Activated CD4-positive, alpha-beta T cell treated with anti-CD3 and anti-CD28 coated beads, Interleukin-2, amount 50 U/mL, for 48 hours (primary cell): ENCODE data around the gene LARP7.
"Not testable (repeated sequence)": the region's sequence is repeated elsewhere in the genome, so short reads cannot be mapped to it uniquely, and the experiment has no call there.

Experiments
- DNase-seq, 2 experiments: peaks; one replicate each; pipeline ENCODE4 v3.0.0-alpha.2; 2020

The LARP7 gene

GRCh38 chr4:112636688-112637551, at the start of gene LARP7, which contains the start of gene ZGRF1:
TSS of gene LARP7 (plus strand) at chr4:112637143. CDS start at chr4:112644670, 7,527 bp downstream.
TSS of gene ZGRF1 (minus strand) at chr4:112636909. CDS start at chr4:112633176, 3,733 bp downstream.
- DNase-seq = peak; percentile 95 to 97

DNA sequence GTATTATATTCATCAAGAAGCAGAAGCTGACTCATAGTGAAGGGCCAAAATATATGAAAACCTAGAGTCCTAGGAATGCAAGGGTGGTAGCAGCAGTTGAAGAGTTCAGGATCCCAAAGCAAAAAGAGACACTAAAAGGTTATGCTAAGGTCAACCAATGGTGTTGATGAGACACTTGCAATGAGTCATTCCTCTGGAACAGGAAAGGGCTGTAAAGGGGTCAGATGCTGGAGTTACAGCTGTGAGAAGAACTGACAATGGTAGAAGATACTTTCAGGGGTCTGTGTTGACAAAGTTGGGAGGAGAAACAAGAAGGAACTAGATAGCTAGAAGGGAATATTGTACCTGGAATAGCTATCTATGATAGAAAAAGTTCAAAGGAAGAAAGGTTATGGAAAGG, 47.7 kb upstream of the LARP7 start:
- DNase-seq = no peak

DNA sequence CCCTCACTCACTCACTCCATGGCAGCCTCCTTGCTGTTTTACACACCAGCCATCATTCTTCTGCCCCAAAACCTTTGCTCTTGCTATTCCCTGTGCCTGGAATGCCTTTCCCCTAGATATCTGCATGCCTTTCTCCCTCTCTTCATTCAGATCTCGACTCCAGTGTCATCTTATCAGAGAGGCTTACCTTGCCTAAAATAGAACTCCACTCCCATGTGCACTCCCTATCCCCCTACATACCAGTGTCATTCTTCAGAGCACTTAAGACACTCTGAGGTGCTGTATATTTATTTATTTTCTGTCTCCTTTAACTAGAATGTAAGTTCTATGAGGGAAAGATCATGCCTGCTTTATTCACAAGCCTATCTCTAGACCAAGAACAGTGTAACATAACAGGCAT, 45.4 kb upstream of the LARP7 start:
- no peak for DNase-seq

- DNase-seq = no peak
Measured at GRCh38 chr4:112592717-112593116, 44.2 kb upstream of the LARP7 start.

DNA sequence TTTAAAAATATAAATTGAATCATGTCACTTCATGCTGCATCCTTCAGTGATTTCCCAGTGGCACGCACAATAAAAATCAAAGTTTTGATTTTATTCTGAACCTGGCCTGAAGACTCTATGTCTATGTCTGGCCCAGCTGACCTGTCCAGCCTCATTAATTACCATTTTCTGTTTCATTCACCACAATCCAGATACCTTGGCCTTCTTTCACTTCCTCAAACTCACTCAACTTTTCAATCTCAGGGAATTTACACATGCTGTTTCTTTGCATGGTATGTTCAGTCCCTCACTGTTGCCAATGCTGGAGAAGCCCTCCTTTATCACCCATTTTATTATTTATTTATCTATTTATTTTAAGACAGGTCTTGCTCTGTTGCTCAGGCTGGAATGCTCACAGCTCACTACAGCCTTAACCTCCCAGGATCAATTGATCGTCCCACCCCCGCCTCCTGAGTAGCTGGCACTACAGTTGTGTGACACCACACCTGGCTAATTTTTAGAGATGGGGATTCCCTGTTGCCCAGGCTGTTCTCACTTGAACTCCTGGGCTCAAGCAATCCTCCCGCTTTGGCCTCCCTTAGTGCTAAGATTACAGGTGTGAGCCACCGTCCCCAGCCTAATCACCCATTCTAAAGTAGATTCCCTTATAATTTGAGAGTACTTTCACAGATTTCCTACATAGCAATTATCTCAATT, 43.4 kb upstream of the LARP7 start:
- DNase-seq = no peak

DNA sequence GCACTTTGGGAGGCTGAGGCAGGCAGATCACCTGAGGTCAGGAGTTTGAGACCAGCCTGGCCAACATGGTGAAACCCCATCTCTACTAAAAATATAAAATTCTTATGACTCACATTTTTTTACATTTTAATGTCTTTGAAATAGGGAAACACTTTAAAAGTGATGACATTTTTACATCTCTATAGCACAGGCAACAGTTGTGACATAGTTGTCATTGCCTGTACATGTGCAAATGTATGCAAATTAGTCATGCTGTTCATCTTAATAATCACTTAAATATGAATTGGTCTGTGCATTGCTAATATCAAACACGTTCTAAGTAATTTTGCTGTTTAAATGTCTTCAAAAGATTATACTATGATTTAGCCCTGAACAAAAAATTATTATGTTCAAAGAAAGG, 42.0 kb upstream of the LARP7 start:
- no peak for DNase-seq

DNA sequence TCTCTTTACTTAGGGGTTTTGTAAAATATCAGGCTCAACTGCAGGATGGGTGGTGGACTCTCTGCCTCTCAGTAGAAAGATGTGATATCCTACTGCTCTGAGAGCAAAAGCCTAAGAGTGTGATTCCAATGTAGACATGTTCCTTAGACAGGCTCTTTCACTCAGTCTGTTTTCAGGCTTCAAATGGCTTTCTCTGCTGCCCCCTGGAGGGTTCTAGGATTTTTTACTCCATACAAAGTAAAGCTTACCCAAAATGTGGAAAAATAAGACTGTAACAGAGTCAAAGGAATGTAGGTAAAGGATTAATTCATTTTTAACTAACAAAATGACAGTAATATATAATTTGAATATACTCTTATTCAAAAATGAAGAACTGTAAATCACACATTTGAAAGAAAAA, 32.4 kb upstream of the LARP7 start:
- DNase-seq = peak; percentile 8 to 26

DNA sequence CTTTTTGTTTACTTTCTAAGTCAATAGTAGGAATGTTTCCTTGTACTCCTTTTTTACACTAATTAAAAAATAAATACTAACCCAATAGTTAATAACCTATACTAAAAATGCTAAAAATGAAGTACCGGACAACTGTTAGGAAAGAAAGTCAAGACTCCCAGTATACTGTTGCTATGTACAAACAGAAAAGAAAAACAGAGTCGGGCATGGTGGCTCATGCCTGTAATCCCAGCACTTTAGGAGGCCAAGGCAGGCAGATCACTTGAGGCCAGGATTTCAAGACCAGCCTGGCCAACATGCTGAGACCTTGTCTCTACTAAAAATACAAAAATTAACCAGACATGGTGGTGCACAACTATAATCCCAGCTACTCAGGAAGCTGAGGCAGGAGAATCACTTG, 24.1 kb upstream of the LARP7 start:
- not testable (repeated sequence) for DNase-seq

DNA sequence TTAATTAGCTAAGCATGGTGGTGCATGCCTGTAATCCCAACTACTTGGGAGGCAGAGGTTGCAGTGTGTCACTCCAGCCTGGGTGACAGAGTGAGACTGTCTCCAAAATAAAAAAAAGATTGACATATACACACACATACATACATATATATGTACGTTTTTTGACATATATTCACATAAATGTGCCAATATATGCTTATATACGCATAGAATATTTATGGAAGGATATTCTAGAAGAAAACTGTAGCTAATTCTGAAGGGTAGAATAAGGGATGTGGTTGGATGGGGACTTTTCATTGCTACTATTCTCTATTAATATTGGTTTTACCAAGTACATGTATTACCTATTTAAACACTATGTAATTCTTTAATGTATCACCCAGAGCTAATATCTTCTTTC, 20.0 kb upstream of the LARP7 start:
- no peak for DNase-seq

DNA sequence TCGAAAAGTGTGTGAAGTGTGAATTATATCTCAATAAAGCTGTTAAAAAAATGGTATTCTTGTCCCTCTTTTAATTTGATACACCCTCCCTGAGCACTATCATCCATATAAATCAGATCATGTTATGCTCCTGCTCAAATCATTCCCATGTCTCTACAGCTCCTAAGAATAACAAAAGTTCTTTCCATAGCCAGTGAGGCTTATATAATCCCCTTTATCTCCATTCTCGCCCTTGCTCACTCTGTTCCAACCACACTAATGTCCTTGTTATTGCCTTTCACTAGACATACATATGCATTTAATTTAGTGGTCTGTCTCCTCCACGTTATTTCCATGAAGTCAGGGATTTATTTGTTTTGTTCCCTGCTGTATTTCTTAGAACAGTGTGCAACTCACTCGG, 10.7 kb upstream of the LARP7 start:
- no peak for DNase-seq

- DNase-seq = no peak
Measured at GRCh38 chr4:112633477-112634235, 3.3 kb upstream of the LARP7 start.

GRCh38 chr4:112637552-112637866, 566 bp downstream of the LARP7 start:
- DNase-seq = no peak

GRCh38 chr4:112642526-112642925, 5.6 kb downstream of the LARP7 start:
- no peak for DNase-seq

- DNase-seq = not testable (repeated sequence)
Measured at GRCh38 chr4:112644595-112645535, 7.9 kb downstream of the LARP7 start.

DNA sequence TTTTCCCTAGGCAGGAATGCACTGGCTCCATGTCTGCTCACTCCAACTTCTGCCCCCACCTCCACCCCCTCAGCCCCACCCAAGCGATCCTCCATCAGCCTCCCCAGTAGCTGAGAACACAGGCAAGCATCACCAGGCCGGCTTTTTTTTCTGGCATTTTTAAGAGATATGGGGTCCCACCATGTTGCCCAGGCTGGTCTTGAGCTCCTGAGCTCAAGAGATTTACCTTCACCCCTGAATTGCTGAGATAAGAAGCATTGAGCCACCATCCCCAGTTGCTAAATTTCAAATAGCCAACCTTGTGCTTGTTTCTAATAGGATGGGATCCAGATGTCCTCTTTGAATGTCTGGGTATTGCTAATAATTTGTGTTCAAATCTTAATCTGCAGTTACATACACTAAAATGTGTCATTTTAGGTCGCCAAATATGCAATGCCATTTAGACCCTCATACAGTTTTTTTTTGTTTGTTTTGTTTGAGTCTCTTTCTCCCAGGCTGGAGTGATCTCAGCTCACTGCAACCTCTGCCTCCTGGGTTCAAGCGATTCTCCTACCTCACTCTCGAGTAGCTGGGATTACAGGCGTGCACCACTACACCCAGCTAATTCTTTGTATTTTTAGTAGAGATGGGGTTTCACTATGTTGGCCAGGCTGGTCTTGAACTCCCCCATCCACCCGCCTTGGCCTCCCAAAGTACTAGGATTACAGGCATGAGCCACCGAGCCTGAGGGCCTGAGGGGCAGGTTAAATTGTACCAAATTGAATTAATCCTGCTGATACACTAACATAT, 8.8 kb downstream of the LARP7 start:
- no peak for DNase-seq

DNA sequence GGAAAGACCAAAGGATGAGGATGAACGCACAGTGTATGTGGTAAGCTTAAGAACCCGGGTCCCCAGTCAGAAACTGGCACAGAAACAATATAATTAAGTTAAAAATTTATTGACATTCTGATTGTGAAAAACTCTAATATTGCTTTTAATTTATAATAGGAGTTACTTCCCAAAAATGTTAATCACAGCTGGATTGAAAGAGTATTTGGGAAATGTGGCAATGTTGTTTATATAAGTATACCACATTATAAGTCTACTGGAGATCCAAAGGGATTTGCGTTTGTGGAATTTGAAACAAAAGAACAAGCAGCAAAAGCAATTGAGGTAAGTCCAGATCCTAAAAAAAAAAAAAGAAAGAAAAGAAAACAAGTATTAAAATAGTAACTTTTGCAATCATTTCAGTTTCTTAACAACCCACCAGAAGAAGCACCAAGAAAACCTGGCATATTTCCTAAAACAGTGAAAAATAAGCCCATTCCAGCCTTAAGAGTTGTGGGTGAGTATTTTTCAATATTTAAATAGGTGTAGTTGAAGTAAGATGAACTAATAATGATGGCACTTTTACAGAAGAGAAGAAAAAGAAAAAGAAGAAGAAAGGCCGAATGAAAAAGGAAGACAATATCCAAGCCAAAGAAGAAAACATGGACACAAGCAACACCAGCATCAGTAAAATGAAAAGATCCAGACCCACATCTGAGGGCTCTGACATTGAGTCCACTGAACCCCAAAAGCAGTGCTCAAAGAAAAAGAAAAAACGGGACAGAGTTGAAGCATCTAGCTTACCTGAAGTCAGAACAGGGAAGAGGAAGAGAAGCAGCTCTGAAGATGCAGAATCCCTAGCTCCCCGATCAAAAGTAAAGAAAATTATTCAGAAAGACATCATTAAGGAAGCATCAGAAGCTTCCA, 9.9 kb downstream of the LARP7 start:
- DNase-seq = no peak

DNA sequence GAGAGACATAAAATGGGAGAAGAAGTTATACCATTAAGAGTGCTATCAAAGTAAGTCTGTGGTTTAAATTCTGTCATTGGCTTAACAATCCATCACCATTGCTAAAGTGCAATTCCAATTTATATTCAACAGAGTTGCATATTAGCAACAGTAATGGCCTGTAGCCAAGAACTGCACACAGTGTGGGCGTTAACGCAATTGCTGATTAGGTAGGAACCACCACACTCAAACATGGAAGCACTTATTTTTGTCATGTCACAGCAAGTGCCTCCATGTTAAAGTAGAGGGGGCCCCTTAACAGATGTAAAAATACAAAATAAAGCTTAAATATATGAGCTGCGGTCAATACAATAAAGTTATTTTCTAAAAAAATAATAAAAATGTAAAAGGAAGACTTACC, 10.8 kb downstream of the LARP7 start:
- DNase-seq = no peak

- no peak for DNase-seq
Measured at GRCh38 chr4:112648263-112649054, 11.5 kb downstream of the LARP7 start.

GRCh38 chr4:112649055-112649408, 12.1 kb downstream of the LARP7 start:
- no peak for DNase-seq

DNA sequence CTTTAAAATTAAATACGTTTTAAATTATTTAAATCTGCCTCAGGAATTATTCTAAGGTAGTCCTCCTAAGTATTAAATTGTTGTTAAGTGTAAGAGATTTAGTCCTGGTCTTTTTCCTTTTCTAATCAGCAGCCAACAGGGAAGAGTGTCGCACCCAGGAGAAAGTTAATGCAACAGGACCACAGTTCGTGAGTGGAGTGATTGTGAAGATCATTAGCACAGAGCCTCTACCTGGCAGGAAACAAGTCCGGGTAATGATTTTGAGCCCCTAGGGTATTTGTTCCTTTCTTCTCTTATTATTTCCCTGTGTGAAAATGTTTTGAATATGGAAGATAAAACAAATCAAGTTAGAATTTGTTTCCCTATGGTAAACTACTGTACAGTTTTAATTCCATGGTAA, 13.4 kb downstream of the LARP7 start:
- DNase-seq = no peak
